Inflammatory macrophage treated with lipopolysaccharide for 4 hours (primary cell): ENCODE results near the gene PDCL3.

ENCODE experiments used
- DNase-seq: peaks from one replicate; pipeline ENCODE4 v3.0.0-alpha.2; 2020

PDCL3 gene

DNA sequence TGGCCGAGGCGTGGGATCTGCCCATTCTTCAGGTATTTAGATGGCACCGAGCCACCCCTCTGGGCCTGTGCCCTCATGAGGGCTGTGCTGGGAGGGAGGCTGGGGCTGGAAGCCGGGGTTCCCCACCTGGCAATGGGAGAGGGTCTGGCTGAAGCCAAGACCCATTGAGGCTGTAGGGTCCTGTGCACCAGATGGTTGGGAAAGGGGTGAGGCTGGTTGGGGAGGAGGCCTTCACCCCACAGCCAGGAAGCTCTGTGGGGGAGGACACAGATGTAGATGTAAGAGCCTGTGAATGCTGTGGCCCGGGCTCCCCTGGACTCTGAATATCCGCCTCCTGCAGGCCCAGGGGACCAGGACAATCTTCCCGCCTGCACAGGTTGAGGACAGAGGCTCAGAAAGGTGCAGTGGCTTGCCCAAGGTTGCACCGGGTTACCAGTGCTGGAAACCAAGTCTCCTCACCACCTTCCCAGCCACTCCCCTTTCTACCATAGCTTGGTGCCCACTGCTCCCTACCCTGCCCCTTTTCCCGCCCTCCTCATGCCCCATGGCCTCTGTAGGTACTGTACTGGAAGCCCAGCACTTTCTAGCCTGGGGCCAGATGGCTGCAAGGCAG is 49.7 kb downstream of the PDCL3 start:
- no peak for DNase-seq

GRCh38 chr2:100613719-100614118 is 50.9 kb downstream of the PDCL3 start:
- DNase-seq, result no peak

DNA sequence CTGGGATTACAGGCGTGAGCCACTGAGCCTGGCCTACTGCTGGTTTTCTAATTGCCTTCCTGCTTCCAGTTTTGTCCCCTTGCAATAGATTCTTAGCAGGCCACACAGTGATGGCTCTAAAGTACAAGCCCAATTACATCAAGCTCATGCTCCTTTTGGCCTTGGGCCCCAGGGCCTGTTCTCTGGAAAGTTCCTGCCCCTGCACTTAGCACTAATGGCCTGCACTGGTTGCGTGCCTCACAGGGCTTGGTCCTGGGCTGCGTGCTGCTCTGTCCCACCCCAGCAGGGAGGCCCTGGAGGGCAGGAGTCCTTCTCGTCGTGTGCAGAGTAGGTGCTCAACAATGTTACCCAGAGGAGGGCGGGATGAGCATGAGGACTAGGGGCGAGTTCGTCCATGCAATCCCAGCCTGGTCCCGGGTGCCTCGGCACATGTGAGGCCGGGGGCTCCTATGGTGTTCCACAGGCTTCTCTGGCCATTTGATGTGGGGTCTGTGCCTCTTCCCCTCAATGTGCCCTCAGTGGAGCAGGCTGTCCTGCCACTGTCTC is 51.7 kb downstream of the PDCL3 start:
- DNase-seq, result no peak

- DNase-seq, result no peak
Measured at GRCh38 chr2:100615471-100615870, 52.7 kb downstream of the PDCL3 start.

GRCh38 chr2:100615886-100616285 is 53.1 kb downstream of the PDCL3 start:
- DNase-seq, result no peak

DNA sequence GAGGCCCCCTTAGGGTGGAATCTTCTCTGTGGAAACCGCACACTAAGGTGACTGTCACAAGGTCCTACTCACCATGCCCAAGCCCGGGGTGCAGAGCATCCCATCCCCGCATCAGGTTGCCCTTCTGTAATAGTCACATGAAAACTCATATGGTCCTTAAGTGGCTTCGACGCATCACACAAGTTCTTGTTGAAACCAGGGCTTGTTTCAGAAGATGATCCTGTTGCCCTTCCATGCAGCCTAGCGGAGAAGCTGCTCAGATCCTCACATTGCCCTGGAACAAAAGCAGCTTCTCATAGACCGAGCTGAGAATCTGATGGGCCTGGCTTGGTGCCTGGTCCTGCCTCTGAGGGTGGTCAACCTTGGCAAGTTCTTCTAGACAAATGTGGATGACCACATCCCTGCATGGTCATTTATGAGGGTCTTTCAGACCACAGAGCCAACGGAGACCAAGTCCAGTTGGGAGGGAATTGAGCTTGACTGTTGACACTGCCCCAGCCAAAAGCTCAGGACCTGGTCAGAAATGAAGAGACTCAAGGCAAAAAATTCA is 54.1 kb downstream of the PDCL3 start:
- DNase-seq, result no peak

DNA sequence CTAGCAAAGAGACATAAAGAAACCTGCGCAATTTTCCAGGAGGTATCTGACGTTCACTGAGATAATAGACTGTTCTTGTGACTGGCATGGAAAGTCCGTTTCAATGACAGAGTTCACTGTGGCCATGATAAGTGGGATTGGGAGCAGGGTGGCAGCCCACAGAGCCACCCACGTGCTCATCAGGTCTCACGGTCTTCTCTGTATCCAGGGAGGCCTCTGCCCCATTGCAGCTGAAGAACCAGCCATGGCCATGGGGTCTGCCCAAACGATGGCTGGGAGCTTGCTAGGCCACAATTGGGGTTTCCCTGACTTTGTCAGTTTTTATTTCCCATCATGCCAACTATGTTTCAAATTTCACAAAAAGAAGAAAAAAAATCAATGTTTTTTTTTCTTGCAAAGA is 57.2 kb downstream of the PDCL3 start:
- no peak for DNase-seq

- DNase-seq, result no peak
Measured at GRCh38 chr2:100620481-100620880, 57.7 kb downstream of the PDCL3 start.

DNA sequence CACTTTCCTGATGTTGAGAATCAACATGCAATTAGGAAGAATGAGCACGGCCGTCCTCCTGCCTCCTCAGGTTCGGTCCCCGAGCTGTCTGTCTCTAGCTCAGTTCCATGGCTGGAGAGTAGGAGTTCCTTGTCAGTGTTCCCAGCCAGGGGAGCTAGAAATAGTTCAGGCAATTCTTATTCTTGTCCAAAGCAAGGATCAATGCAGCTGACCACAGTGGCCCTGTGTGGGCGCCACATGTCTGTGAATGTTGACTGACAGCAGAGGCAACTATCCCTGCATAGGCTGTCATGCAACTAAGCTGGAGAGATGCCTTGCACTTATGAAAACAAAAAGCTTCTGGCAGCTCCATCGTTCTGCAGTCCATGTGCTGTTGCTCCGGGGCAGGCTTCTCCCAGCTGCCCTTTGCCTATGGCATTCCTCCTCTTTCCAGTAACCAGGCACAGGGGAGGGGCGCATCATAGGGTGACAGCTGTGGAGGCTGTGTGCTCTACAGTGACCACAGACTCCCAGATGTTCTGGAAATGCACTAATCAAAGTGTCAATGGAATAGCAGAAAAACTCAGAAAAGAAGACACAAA is 58.7 kb downstream of the PDCL3 start:
- no peak for DNase-seq

DNA sequence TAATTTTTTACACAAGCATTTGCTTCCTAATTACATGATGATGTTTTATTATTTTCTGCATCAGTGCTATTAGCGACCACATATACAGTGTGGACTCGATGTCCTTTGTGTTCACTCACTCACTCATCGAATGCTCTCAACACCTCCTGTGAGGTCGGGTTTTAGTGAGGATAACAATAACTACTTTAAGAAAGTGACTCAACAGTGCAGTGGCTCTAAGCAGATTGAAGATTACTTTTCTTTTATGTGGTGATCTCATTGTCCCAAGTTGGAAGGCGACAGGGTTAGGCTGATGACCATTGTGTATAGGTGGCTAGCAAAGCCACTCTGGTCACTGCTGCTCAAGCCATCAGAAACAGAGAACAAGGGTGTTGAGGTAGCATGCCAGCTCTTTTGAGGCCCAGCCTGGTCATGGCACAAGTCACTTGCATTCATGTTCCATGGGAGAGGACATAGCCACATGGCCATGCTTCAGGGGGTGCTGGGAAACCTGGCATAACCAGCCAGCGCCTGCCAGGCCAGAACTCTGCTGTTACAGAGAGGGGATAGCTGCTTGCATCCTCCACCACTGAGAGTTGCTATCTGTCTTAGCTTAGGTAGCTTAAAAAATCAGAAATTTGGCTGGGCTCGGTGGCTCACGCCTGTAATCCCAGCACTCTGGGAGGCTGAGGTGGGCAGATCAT is 60.4 kb downstream of the PDCL3 start:
- no peak for DNase-seq

GRCh38 chr2:100623930-100624329 is 61.1 kb downstream of the PDCL3 start:
- DNase-seq, result no peak

GRCh38 chr2:100624536-100624935 is 61.7 kb downstream of the PDCL3 start:
- DNase-seq, result no peak

DNA sequence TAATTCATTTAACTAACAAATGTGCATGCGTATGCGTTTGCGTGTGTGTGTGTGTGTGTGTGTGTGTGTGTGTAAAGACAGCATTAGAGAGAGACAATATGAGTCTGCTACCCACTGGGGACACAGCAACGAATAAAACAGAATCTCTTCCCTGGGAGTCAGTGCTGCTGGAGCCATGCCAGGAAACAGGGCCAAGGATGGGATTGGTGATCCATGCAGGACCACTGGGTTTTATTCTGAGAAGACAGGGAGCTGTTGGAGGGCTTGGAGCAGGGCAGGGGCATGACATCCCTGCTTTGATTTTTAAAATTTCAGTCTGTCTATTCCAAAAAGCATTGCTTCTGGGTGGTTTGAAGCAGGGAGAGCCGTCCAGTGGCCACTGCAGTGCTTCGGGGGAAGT is 62.9 kb downstream of the PDCL3 start:
- DNase-seq, result no peak
